CD4-positive, alpha-beta T cell (primary cell): ENCODE measurements around the gene FGR. TPM values are rescaled to one million over a fixed set of nuclear protein-coding genes. Genes with fewer than 3 reads are reported as not detected.
"Not testable (repeated sequence)": the region's sequence is repeated elsewhere in the genome, so short reads cannot be mapped to it uniquely, and the experiment has no call there.

Experiments used
- ATAC-seq: fragments of 200-7000 bp; cut with Tn5 transposase; one replicate; pipeline ENCODE4 v1.10.0; 2022; ENCODE audit warnings: mild to moderate bottlenecking; ENCODE audit not compliant: poor library complexity
- CTCF ChIA-PET: fragments of 350-600 bp; sonication (Branson Sonifier 250); formaldehyde crosslinking; loops from one replicate; lab custom pipeline; 2021; ENCODE audit warnings: antibody characterized with exemption, inconsistent platforms; lab: Charles Lee
- POLR2A ChIA-PET: fragments of 350-600 bp; sonication (Branson Sonifier 250); formaldehyde crosslinking; loops from one replicate; lab custom pipeline; 2021; ENCODE audit warnings: antibody characterized with exemption, inconsistent platforms; lab: Charles Lee
- DNase-seq, 14 experiments: peaks; one replicate each; pipeline ENCODE4 v3.0.0-alpha.2; 2013 to 2020; ENCODE audit warnings: mixed read lengths in 2 of 14
- H3K27ac ChIP-seq, 2 donors: one replicate each; pipeline versions ENCODE4 v1.5.1 to v1.7.0; 2013; ENCODE audit warnings: low read length in 2 of 2, low read depth in 1 of 2, mild to moderate bottlenecking in 1 of 2
- H3K27me3 ChIP-seq, 2 experiments: 1 replicate in 1 of 2; 2 replicates in 1 of 2; pipeline versions ENCODE4 v1.6.1 to v1.7.0; 2013; ENCODE audit warnings: low read length in 2 of 2, control low read depth in 1 of 2, mild to moderate bottlenecking in 1 of 2, moderate library complexity in 1 of 2; ENCODE audit not compliant: insufficient read depth in 2 of 2, control insufficient read depth in 1 of 2
- H3K36me3 ChIP-seq: one replicate; pipeline ENCODE4 v1.6.1; 2013; ENCODE audit warnings: low read length, control low read depth; ENCODE audit not compliant: insufficient read depth
- H3K4me1 ChIP-seq: one replicate; pipeline ENCODE4 v1.6.1; 2013; ENCODE audit warnings: low read length, control low read depth; ENCODE audit not compliant: insufficient read depth
- H3K4me3 ChIP-seq: one replicate; pipeline ENCODE4 v1.5.1; 2013; ENCODE audit warnings: mild to moderate bottlenecking, low read length, moderate library complexity
- H3K9me3 ChIP-seq, 2 experiments: 1 replicate in 1 of 2; 2 replicates in 1 of 2; pipeline versions ENCODE4 v1.6.1 to v1.7.0; 2013; ENCODE audit warnings: low read length in 2 of 2, mild to moderate bottlenecking in 2 of 2, control low read depth in 1 of 2, moderate library complexity in 1 of 2; ENCODE audit not compliant: control insufficient read depth in 1 of 2, insufficient read depth in 1 of 2
- H3K27ac Mint-ChIP-seq: one replicate; pipeline ENCODE4 v1.8.0; 2020; ENCODE audit warnings: mixed read lengths
- H3K27me3 Mint-ChIP-seq: one replicate; pipeline ENCODE4 v1.8.0; 2021; ENCODE audit warnings: mixed read lengths
- H3K36me3 Mint-ChIP-seq: one replicate; pipeline ENCODE4 v1.8.0; 2021; ENCODE audit warnings: low read depth, mixed read lengths
- H3K4me1 Mint-ChIP-seq: one replicate; pipeline ENCODE4 v1.8.0; 2021; ENCODE audit warnings: low read depth, mixed read lengths
- H3K4me3 Mint-ChIP-seq: one replicate; pipeline ENCODE4 v1.8.0; 2020; ENCODE audit warnings: mild to moderate bottlenecking, mixed read lengths
- H3K9me3 Mint-ChIP-seq: one replicate; pipeline ENCODE4 v1.8.0; 2020; ENCODE audit warnings: mixed read lengths
- intact Hi-C, 2 experiments: fragments of 100-400 bp; cut with DNase I in 1 of 2; cut with micrococcal nuclease in 1 of 2; formaldehyde crosslinking; loops; one replicate each; pipeline versions ENCODE4 v1.15.1 to v1.9.0; 2023 to 2025; cut with DNase I, micrococcal nuclease
- total RNA-seq, 174 experiments: library from RNA in 2 of 174; stranded (reverse) in 2 of 174; gene quantifications; one replicate each; pipeline ENCODE4 v1.2.3 and lab custom pipeline; 2021 to 2026
- TF ChIP-seq, protein P1 (sequence below): fragments of 200-600 bp; IDR thresholded peaks from one replicate; pipeline ENCODE4 v1.8.0; 2022; ENCODE audit warnings: antibody characterized with exemption, mild to moderate bottlenecking

The FGR gene
- total RNA-seq, 2 experiments from 2014 or later, result 3.0 to 3.2 TPM

DNA sequence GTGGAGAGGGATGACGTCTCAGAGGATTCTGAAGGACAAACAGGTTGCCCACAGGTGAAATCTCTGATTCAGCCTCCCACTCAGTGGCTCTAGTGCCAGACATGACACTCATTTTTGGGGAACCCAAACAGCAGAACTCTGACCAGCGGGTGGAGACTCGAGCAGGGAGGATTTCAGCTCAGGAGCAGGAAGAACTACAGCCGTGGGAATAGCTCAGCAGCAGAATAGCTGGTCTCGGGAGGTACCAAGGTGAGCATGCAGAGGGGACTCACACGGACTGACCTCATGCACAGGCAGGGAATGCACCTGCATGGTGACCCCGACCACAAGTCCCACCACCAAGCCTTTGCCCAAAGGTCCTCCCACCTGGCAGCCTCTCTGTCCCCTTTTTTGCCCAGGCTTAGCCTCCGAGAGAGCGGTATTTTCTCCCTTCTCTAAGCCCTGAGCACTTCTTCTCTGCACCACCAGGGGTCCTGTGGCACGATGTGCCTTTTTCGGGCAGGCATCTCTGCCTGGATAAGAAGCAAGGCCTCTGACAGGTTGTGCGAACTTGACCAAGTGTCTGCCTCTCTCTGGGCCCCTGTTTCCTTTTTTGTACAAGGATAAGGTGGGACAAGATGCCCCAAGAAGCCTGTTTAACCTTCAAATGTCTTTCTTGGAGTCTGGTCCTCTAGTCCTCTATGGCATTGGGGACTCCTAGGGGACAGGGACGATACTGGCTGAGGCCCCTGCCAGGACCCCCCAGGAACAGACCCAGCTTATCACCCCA, 8.8 kb upstream of the FGR start:
- POLR2A ChIA-PET, result interaction anchor here (2.7 kb wide), 1 partner anchor 19 kb away, joined by 21 read pairs; no protein-coding TSS in a partner anchor

DNA sequence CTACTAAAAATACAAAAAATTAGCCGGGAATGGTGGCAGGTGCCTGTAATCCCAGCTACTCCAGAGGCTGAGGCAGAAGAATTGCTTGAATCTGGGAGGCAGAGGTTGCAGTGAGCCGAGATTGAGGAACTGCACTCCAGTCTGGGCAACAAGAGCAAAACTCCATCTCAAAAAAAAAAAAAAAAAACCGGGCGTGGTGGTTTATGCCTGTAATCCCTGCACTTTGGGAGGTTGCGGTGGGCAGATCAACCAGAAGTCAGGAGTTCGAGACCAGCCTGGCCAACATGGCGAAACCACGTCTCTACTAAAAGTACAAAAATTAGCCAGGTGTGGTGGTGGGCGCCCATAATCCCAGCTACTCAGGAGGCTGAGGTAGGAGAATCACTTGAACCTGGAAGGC, 5.5 kb upstream of the FGR start:
- H3K27me3 ChIP-seq, CTCF ChIA-PET, H3K4me3 Mint-ChIP-seq, H3K27ac Mint-ChIP-seq, H3K27ac ChIP-seq, H3K36me3 ChIP-seq, H3K9me3 ChIP-seq, H3K36me3 Mint-ChIP-seq, H3K9me3 Mint-ChIP-seq, H3K27me3 Mint-ChIP-seq, ATAC-seq, POLR2A ChIA-PET, intact Hi-C loops, H3K4me3 ChIP-seq, DNase-seq: not testable (repeated sequence)
- H3K4me1 ChIP-seq, result peaks cover 40% of the 10 kb centered on the region
- H3K4me1 Mint-ChIP-seq, result peaks cover 33% of the 10 kb centered on the region

More for the DNA sequence above, 8.8 kb upstream of the FGR start:
- Histone ChIP-seq H3K4me3 (no peak overlapping the region), H3K27me3 (no peaks in the 10 kb centered on the region), H3K27ac (no peak overlapping the region), H3K4me1 (peaks cover 23% of the 10 kb centered on the region), H3K36me3 (no peaks in the 10 kb centered on the region), H3K9me3 (no peaks in the 10 kb centered on the region)
- peak; percentile 55 to 87 (median 68) for DNase-seq
- no peaks in the 10 kb centered on the region for H3K36me3 Mint-ChIP-seq
- CTCF ChIA-PET, result interaction anchor here (0.7 to 2.2 kb wide), 8 partner anchors 13 to 121 kb away, joined by 3 to 38 read pairs (median 4); no protein-coding TSS in a partner anchor
- no peaks in the 10 kb centered on the region for H3K27me3 Mint-ChIP-seq
- TF ChIP-seq, protein P1, sequence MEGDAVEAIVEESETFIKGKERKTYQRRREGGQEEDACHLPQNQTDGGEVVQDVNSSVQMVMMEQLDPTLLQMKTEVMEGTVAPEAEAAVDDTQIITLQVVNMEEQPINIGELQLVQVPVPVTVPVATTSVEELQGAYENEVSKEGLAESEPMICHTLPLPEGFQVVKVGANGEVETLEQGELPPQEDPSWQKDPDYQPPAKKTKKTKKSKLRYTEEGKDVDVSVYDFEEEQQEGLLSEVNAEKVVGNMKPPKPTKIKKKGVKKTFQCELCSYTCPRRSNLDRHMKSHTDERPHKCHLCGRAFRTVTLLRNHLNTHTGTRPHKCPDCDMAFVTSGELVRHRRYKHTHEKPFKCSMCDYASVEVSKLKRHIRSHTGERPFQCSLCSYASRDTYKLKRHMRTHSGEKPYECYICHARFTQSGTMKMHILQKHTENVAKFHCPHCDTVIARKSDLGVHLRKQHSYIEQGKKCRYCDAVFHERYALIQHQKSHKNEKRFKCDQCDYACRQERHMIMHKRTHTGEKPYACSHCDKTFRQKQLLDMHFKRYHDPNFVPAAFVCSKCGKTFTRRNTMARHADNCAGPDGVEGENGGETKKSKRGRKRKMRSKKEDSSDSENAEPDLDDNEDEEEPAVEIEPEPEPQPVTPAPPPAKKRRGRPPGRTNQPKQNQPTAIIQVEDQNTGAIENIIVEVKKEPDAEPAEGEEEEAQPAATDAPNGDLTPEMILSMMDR, result peak; percentile 83
- intact Hi-C loops, result loop anchor here (1.0 kb wide), 2 partner anchors 20 to 35 kb away; no protein-coding TSS in a partner anchor
- H3K4me1 Mint-ChIP-seq, result peaks cover 14% of the 10 kb centered on the region
- peak; percentile 99 for ATAC-seq
- no peaks in the 10 kb centered on the region for H3K9me3 Mint-ChIP-seq
- H3K4me3 Mint-ChIP-seq, result no peak overlapping the region
- peak overlapping the region; percentile 7 for H3K27ac Mint-ChIP-seq

GRCh38 chr1:27638805-27639204, 3.8 kb upstream of the FGR start:
- Histone ChIP-seq H3K4me1 (peaks cover 43% of the 10 kb centered on the region), H3K4me3 (no peak overlapping the region), H3K27ac (no peak overlapping the region), H3K36me3 (no peaks in the 10 kb centered on the region), H3K9me3 (no peaks in the 10 kb centered on the region), H3K27me3 (no peaks in the 10 kb centered on the region)
- H3K4me3 Mint-ChIP-seq, result no peak overlapping the region
- no peak overlapping the region for H3K27ac Mint-ChIP-seq
- DNase-seq, result no peak
- peaks cover 36% of the 10 kb centered on the region for H3K4me1 Mint-ChIP-seq
- TF ChIP-seq, protein P1, result no peak
- intact Hi-C loops, result no loop called here
- no peaks in the 10 kb centered on the region for H3K27me3 Mint-ChIP-seq
- no peak for ATAC-seq
- POLR2A ChIA-PET, result interaction anchor here (1.6 kb wide), 1 partner anchor 27 kb away, joined by 3 read pairs; no protein-coding TSS in a partner anchor
- no peaks in the 10 kb centered on the region for H3K36me3 Mint-ChIP-seq
- CTCF ChIA-PET, result interaction anchor here (1.1 kb wide), 1 partner anchor 24 kb away, joined by 3 read pairs; no protein-coding TSS in a partner anchor
- H3K9me3 Mint-ChIP-seq, result no peaks in the 10 kb centered on the region
